GM12874 (cell line): ENCODE measurements around the gene PTK6.

Source experiments
- CTCF ChIP-seq: IDR thresholded peaks from 2 replicates; pipeline ENCODE4 v1.5.1; 2011; ENCODE audit warnings: low read depth, mild to moderate bottlenecking, control low read depth, low read length, moderate library complexity; ENCODE audit not compliant: insufficient read depth

Gene PTK6

GRCh38 chr20:63507083-63507743 is 30.0 kb downstream of the PTK6 start:
- no peak for TF ChIP-seq CTCF

- TF ChIP-seq CTCF: no peak
Measured at GRCh38 chr20:63505723-63506122, 31.5 kb downstream of the PTK6 start.

- no peak for TF ChIP-seq CTCF
Measured at GRCh38 chr20:63505281-63505680, 31.9 kb downstream of the PTK6 start.

DNA sequence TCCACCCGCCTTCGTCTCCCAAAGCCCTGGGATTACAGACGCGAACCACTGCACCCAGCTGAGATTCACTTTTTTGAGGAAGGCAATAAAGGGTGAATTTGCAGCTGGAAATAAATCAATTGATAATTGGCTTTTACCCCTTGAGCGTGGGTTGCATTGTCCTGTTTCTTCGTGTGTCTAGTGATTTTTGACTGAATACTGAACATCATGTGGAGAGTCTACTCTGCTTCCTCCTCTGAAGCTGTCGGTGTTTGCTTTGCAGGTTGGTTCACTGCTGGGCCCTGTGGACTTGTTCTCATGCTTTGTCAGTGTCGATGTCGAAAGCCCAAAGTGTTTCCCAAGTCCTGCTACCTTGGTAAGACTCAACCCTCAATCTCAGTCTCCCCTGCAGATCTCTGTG is 32.5 kb downstream of the PTK6 start:
- no peak for TF ChIP-seq CTCF

GRCh38 chr20:63503524-63503923 is 33.7 kb downstream of the PTK6 start:
- TF ChIP-seq CTCF: no peak

GRCh38 chr20:63502671-63503172 is 34.5 kb downstream of the PTK6 start:
- TF ChIP-seq CTCF: no peak

DNA sequence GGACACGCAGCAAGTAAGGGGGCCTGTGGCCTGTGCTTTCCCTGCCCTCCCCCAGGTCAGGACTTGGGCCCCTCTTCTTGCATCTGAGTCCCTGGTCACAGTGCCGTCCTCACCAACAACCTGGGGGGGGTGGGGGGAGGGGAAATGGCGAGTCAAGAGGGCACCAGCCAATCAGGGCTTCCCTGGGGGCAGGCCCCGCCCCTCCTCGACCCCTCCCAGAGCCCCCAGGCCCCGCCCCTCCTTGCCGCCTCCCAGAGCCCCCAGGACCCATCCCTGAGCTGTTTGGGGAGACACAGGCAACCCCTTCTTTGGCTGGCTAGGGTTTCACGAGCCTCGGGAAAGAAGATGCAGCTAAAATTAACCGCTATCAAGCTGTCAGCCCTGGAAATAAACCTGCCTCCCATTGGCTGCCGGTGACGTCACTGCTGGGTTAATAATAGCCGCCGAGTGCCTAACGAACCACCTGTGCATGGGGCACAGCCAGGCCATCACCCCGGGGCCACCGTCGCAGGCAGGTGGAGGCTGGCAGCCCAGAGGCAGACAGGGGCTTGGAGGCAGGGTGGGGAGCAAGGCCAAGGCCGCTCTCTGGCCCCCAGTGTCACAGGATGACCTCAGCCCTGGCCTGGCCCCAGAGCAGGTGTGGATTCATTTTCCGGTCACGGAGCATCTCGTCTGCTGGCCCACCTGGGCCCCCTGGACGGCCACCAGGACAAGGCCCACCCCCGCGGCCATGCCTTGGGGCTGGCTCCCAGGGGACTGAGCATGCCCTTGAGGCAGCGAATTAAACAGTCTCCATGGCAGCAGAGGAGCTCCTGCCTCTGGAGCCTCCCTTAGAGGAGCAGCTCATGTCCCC is 35.1 kb downstream of the PTK6 start:
- no peak for TF ChIP-seq CTCF
